GM12892 (cell line): ENCODE data around the gene TBC1D2B.

ENCODE experiments used
- POLR2A ChIP-seq: IDR thresholded peaks from 2 replicates; pipeline ENCODE4 v1.6.1; 2011; ENCODE audit warnings: low read depth, low read length, control low read depth
- POLR2AphosphoS5 ChIP-seq: IDR thresholded peaks from 2 replicates; pipeline ENCODE4 v1.6.1; 2011; ENCODE audit warnings: low read depth, low read length, control low read depth
- TAF1 ChIP-seq: IDR thresholded peaks from 2 replicates; pipeline ENCODE4 v1.6.1; 2011; ENCODE audit warnings: low read depth, mild to moderate bottlenecking, control low read depth, low read length, borderline replicate concordance

GRCh38 chr15:78056714-78057269 lies 20.7 kb downstream of the TBC1D2B start:
- no peak for TF ChIP-seq POLR2AphosphoS5
- TF ChIP-seq POLR2A, result no peak
- no peak for TF ChIP-seq TAF1
